ENCODE data around the gene FLT1. TPM values are rescaled to one million over a fixed set of nuclear protein-coding genes. Genes with fewer than 3 reads are reported as not detected.

The FLT1 gene
- total and polyA plus RNA-seq, 2 of the 13 experiments (the other 11 are each of a cell fraction or from before 2014, with no cell fraction given), result 0.02 TPM; not detected in 1

- H3K27me3 ChIP-seq (ENCODE audit: control insufficient read depth in 1 of 2, insufficient read depth in 2 of 2, low read length in 2 of 2), result peaks cover 0 to 6% of the 10 kb centered on the region in 2 experiments; a peak in 2 of 5 replicates
- no peaks in the 10 kb centered on the region for H3K36me3 ChIP-seq (replicated peaks in 1 of 2; ENCODE audit: control insufficient read depth in 1 of 2, insufficient read depth in 2 of 2, low read length in 2 of 2)
- no peak for TF ChIP-seq THRA (CRISPR knock-in tag; IDR thresholded peaks at IDR 0.05; ENCODE audit: borderline replicate concordance)
- no peak for TF ChIP-seq ONECUT2 (CRISPR knock-in tag; IDR thresholded peaks at IDR 0.05)
- ChIA-PET CTCF (ENCODE audit: low intra/inter-chr PET ratio, low total read pairs) (no interaction called here), POLR2A (no interaction called here)
- 8% methylated on average over 5 of the region's 6 CpGs for WGBS (ENCODE audit: low lambda C conversion rate)
- no peak overlapping the region for H3K4me3 ChIP-seq (replicated peaks in 1 of 3; ENCODE audit: insufficient read depth in 1 of 3, low read depth in 2 of 3, low read length in 3 of 3)
- in situ Hi-C loops (cut with HindIII; ENCODE audit: extremely low pct_ligation_motif_present, low pct_unique_long_range_greater_than_20kb) (no loop called here), intact Hi-C loops (cut with micrococcal nuclease; ENCODE audit: unreplicated experiment) (no loop called here)
- H3K9ac ChIP-seq (ENCODE audit: insufficient read depth, low read depth, low read length), result no peak overlapping the region
- BruUV-seq (replicated peaks), result no TSS peak
- FAIRE-seq (no peak), ATAC-seq (no peak), DNase-seq (ENCODE audit: low spot score) (no peak)
- no peaks in the 10 kb centered on the region for H3K9me3 ChIP-seq (ENCODE audit: low read length)
- no peaks in the 10 kb centered on the region for H3K4me1 ChIP-seq (ENCODE audit: insufficient read depth, low read length)
- no peak overlapping the region for H2AFZ ChIP-seq (ENCODE audit: low read length)
- no peaks in the 10 kb centered on the region for H4K20me1 ChIP-seq (ENCODE audit: insufficient read depth, low read length)
- H3K4me2 ChIP-seq (ENCODE audit: low read depth, low read length), result no peak overlapping the region
- H3K79me2 ChIP-seq (ENCODE audit: insufficient read depth, low read length), result no peaks in the 10 kb centered on the region
- no peak overlapping the region for H3K27ac ChIP-seq (ENCODE audit: extremely low read length, insufficient read depth, low read length)
These were observed 8.4 kb upstream of the FLT1 start for GRCh38 chr13:28503182-28503967.

DNA sequence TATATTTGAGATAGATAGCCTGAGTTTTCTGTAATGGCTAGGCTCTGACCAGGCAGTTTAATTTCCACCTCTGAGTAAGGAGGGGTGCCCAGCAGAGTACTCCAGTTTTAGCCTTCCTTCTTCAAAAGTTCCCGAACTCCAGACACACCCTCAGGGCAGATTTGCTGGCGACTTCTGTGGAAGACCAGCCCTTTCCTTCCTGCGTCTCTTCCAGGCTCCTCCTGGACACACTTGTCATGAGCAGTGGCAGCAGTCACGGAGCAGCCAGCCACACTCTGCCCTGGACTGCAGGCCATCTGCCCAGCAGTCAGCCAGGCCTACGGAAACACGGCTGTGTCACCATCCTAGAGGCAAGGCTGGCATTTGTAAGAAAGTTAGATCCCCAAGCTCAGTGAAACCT, 6.6 kb upstream of the FLT1 start:
- ChIA-PET CTCF (ENCODE audit: low intra/inter-chr PET ratio, low total read pairs) (no interaction called here), POLR2A (no interaction called here)
- Histone ChIP-seq H3K27ac (ENCODE audit: extremely low read length, insufficient read depth, low read length) (no peak overlapping the region), H3K9me3 (ENCODE audit: low read length) (no peaks in the 10 kb centered on the region), H3K27me3 (ENCODE audit: control insufficient read depth in 1 of 2, insufficient read depth in 2 of 2, low read length in 2 of 2) (peaks cover 0 to 15% of the 10 kb centered on the region in 2 experiments; a peak in 4 of 5 replicates), H3K4me2 (ENCODE audit: low read depth, low read length) (no peak overlapping the region), H3K36me3 (replicated peaks in 1 of 2; ENCODE audit: control insufficient read depth in 1 of 2, insufficient read depth in 2 of 2, low read length in 2 of 2) (no peaks in the 10 kb centered on the region), H3K4me3 (replicated peaks in 1 of 3; ENCODE audit: insufficient read depth in 1 of 3, low read depth in 2 of 3, low read length in 3 of 3) (no peak overlapping the region), H3K4me1 (ENCODE audit: insufficient read depth, low read length) (no peaks in the 10 kb centered on the region), H3K9ac (ENCODE audit: insufficient read depth, low read depth, low read length) (no peak overlapping the region), H2AFZ (ENCODE audit: low read length) (no peak overlapping the region), H3K79me2 (ENCODE audit: insufficient read depth, low read length) (no peaks in the 10 kb centered on the region), H4K20me1 (ENCODE audit: insufficient read depth, low read length) (no peaks in the 10 kb centered on the region)
- TF ChIP-seq MXI1 (IDR thresholded peaks at IDR 0.05; ENCODE audit: borderline replicate concordance, low read depth, low read length) (no peak), ARHGAP35 (CRISPR knock-in tag; IDR thresholded peaks at IDR 0.05; ENCODE audit: borderline replicate concordance) (no peak), CREBL2 (CRISPR knock-in tag; IDR thresholded peaks at IDR 0.05; ENCODE audit: borderline replicate concordance) (no peak), ZFP90 (CRISPR knock-in tag; IDR thresholded peaks at IDR 0.05; ENCODE audit: borderline replicate concordance) (no peak), ZNF562 (CRISPR knock-in tag; IDR thresholded peaks at IDR 0.05; ENCODE audit: borderline replicate concordance) (no peak), ISX (CRISPR knock-in tag; conservative IDR thresholded peaks at IDR 0.05) (no peak), ZNF891 (CRISPR knock-in tag; IDR thresholded peaks at IDR 0.05) (no peak), NR2F6 (IDR thresholded peaks at IDR 0.05) (no peak), NR2F6 (CRISPR knock-in tag; IDR thresholded peaks at IDR 0.05) (no peak)
- no TSS peak for BruUV-seq (replicated peaks)
- intact Hi-C loops (cut with micrococcal nuclease; ENCODE audit: unreplicated experiment) (no loop called here), in situ Hi-C loops (cut with HindIII; ENCODE audit: extremely low pct_ligation_motif_present, low pct_unique_long_range_greater_than_20kb) (no loop called here)
- FAIRE-seq (no peak), ATAC-seq (no peak), DNase-seq (ENCODE audit: low spot score) (no peak)
- 45% methylated on average over 6 of the region's 6 CpGs for WGBS (ENCODE audit: low lambda C conversion rate)
